ENCODE results near the gene HDAC10. TPM values are rescaled to one million over a fixed set of nuclear protein-coding genes. Genes with fewer than 3 reads are reported as not detected.

HDAC10 gene
- polyA plus RNA-seq, 1 experiment = 18.2 TPM

GRCh38 chr22:50261615-50262459 is 10.8 kb upstream of the HDAC10 start, which contains the start of gene MAPK12:
MAPK12 (minus strand) TSS chr22:50261683; CDS start chr22:50261509, 174 bp downstream.
- no peak for TF ChIP-seq CTCF (IDR thresholded peaks at IDR 0.05; ENCODE audit: insufficient read depth, low read depth, low read length)
- CTCF ChIA-PET = interaction anchor here (1.2 to 4.7 kb wide), 6 partner anchors 10 to 80 kb away, joined by 3 to 28 read pairs (median 8); partner anchors contain the start of genes DENND6B and HDAC10
- POLR2A ChIA-PET = no interaction called here
- H3K27me3 ChIP-seq (ENCODE audit: control insufficient read depth, insufficient read depth, low read length) = no peaks in the 10 kb centered on the region
- H3K36me3 ChIP-seq (ENCODE audit: control insufficient read depth, insufficient read depth, low read length) = peaks cover 10% of the 10 kb centered on the region
- DNase-seq (ENCODE audit: low read depth) = no peak
- H3K4me3 ChIP-seq (ENCODE audit: low read depth, low read length) = peak within 1 kb of the TSS; percentile 68

GRCh38 chr22:50260801-50261614 is 9.9 kb upstream of the HDAC10 start:
- Histone ChIP-seq H3K36me3 (ENCODE audit: control insufficient read depth, insufficient read depth, low read length) (peaks cover 15% of the 10 kb centered on the region), H3K27me3 (ENCODE audit: control insufficient read depth, insufficient read depth, low read length) (no peaks in the 10 kb centered on the region), H3K4me3 (ENCODE audit: low read depth, low read length) (peak overlapping the region; percentile 68)
- no peak for DNase-seq (ENCODE audit: low read depth)
- POLR2A ChIA-PET = interaction anchor here (0.6 kb wide), 1 partner anchor 48 kb away, joined by 4 read pairs; no protein-coding TSS in a partner anchor
- CTCF ChIA-PET = interaction anchor here (1.0 to 4.7 kb wide), 6 partner anchors 9 to 81 kb away, joined by 3 to 28 read pairs (median 7); partner anchors contain the start of genes DENND6B and HDAC10
- no peak for TF ChIP-seq CTCF (IDR thresholded peaks at IDR 0.05; ENCODE audit: insufficient read depth, low read depth, low read length)

GRCh38 chr22:50260434-50260800 is 9.4 kb upstream of the HDAC10 start:
- Histone ChIP-seq H3K27me3 (ENCODE audit: control insufficient read depth, insufficient read depth, low read length) (no peaks in the 10 kb centered on the region), H3K36me3 (ENCODE audit: control insufficient read depth, insufficient read depth, low read length) (peaks cover 18% of the 10 kb centered on the region), H3K4me3 (ENCODE audit: low read depth, low read length) (peak overlapping the region; percentile 68)
- CTCF ChIA-PET = interaction anchor here (1.0 to 4.7 kb wide), 5 partner anchors 9 to 82 kb away, joined by 3 to 28 read pairs (median 6); partner anchors contain the start of gene HDAC10
- TF ChIP-seq CTCF (IDR thresholded peaks at IDR 0.05; ENCODE audit: insufficient read depth, low read depth, low read length) = no peak
- POLR2A ChIA-PET = interaction anchor here (0.6 kb wide), 1 partner anchor 48 kb away, joined by 4 read pairs; no protein-coding TSS in a partner anchor
- no peak for DNase-seq (ENCODE audit: low read depth)

GRCh38 chr22:50259302-50259701 is 8.2 kb upstream of the HDAC10 start:
- H3K4me3 ChIP-seq (ENCODE audit: low read depth, low read length) = no peak overlapping the region
- no peak for DNase-seq (ENCODE audit: low read depth)
- no peak for TF ChIP-seq CTCF (IDR thresholded peaks at IDR 0.05; ENCODE audit: insufficient read depth, low read depth, low read length)
- ChIA-PET CTCF (interaction anchor here (0.7 to 2.7 kb wide), 2 partner anchors 16 to 83 kb away, joined by 3 to 9 read pairs; no protein-coding TSS in a partner anchor), POLR2A (no interaction called here)
- H3K36me3 ChIP-seq (ENCODE audit: control insufficient read depth, insufficient read depth, low read length) = peaks cover 24% of the 10 kb centered on the region
- H3K27me3 ChIP-seq (ENCODE audit: control insufficient read depth, insufficient read depth, low read length) = no peaks in the 10 kb centered on the region

Data from BJ (cell line).